22Rv1 (cell line): ENCODE data around the gene GAREM2.

Experiments used
- H3K27ac ChIP-seq: fragments of 450-650 bp; 2 replicates; pipeline ENCODE4 v1.5.1; 2017
- ZFX ChIP-seq: fragments of 450-650 bp; IDR thresholded peaks from 2 replicates; pipeline ENCODE4 v1.6.1; 2017; ENCODE audit warnings: antibody characterized with exemption, borderline replicate concordance
- TF ChIP-seq, protein P1 (sequence below): fragments of 450-650 bp; IDR thresholded peaks from 2 replicates; pipeline ENCODE4 v1.5.1; 2017; ENCODE audit warnings: mild to moderate bottlenecking

Gene GAREM2

DNA sequence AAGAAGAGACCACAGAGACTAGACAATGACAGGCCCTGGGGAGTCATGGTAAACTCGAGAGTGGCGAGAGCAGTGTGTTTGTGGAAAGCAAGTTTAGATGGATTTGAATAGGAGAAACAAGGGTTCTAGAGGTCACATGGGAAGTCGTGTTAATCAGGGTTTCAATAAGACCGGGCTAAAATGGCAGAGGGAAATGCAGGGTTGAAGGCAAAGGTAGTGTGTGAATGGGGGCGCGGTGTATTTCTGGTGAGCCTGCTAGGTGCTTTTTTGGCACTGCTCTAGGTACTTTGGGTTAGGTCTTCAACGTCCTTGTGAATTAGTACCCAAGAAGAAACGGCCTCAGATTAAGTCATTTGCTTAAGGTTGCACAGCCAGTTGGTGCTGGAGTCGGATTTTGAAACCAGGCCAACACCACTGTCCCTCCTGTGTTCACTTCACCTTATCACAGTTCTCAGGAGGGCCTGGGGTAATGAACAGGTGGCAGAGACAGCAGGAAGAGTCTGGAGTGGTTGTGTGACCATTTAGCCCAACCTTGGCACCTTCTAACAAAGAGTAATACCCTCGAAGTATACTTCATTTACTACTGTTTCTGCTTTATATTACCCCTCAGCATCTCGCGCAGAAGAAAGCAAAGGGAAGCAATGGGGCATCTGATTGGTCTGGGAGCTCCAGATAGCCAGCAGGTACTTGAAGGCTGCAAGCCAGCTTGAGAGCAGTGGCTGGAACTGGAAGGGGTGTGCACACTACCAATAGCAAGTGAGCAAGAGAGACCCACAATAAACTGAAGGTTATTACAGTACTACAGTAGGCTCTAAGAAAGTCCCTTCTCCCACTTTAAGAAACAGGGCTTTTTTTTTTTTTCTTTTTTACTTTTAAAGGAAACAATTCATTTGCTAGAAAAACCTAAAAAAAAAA lies 33.4 kb upstream of the GAREM2 start:
- TF ChIP-seq, protein P1, sequence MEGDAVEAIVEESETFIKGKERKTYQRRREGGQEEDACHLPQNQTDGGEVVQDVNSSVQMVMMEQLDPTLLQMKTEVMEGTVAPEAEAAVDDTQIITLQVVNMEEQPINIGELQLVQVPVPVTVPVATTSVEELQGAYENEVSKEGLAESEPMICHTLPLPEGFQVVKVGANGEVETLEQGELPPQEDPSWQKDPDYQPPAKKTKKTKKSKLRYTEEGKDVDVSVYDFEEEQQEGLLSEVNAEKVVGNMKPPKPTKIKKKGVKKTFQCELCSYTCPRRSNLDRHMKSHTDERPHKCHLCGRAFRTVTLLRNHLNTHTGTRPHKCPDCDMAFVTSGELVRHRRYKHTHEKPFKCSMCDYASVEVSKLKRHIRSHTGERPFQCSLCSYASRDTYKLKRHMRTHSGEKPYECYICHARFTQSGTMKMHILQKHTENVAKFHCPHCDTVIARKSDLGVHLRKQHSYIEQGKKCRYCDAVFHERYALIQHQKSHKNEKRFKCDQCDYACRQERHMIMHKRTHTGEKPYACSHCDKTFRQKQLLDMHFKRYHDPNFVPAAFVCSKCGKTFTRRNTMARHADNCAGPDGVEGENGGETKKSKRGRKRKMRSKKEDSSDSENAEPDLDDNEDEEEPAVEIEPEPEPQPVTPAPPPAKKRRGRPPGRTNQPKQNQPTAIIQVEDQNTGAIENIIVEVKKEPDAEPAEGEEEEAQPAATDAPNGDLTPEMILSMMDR: no peak

DNA sequence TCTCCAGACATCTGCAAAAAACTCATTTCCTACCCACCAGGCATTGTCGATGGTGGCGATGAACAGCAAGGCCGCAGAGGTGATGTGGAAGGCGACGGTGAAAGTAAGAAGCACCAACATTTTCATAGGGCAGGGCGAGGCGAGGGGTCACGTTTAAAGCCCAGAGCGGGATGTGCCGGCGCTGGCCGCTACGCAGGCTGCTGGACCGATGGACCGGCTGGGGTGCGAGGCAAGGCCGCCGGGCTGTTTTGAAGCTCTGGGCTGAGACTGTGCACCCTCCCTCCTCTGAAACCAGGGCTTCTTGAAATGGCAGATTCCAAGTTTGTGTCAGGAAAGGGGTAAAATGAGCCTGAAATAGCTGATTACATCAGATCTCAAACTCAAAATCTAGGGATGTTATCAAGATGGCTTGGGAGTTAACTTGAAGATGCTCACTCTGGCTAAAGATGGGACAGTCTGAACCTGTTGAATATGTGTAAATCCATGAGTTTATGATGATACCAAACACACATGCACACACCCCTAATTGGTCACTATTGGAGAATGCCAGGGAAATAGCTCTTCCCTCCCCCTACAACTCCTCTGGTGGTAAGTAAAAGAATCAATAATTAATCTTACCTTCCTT lies 31.6 kb upstream of the GAREM2 start:
- TF ChIP-seq ZFX: no peak
- TF ChIP-seq, protein P1: no peak
- H3K27ac ChIP-seq: no peak overlapping the region

More for the DNA sequence above, 33.4 kb upstream of the GAREM2 start:
- H3K27ac ChIP-seq: peak overlapping the region; percentile 18; the same call in 1 of the 2 replicates

DNA sequence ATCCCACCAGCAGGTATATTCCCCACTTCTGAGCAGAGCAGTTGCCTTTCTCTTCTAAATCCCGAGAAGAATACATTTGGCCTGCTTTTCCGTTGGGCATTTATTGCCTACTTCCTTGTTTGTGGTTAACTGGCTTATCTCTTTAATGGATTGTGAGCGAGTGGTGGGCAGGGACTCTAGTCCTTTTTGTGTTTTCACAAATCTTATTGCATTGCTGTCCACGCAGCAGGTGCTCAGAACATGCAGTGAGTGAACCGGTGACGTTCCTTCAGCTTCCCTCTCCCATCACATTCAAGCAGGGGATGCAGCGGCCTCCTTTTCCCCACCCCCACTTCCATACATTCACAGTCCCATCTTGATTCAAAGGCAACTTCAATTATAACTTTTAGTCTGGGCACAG lies 28.9 kb upstream of the GAREM2 start:
- H3K27ac ChIP-seq: no peak overlapping the region
- no peak for TF ChIP-seq ZFX
- TF ChIP-seq, protein P1: no peak

DNA sequence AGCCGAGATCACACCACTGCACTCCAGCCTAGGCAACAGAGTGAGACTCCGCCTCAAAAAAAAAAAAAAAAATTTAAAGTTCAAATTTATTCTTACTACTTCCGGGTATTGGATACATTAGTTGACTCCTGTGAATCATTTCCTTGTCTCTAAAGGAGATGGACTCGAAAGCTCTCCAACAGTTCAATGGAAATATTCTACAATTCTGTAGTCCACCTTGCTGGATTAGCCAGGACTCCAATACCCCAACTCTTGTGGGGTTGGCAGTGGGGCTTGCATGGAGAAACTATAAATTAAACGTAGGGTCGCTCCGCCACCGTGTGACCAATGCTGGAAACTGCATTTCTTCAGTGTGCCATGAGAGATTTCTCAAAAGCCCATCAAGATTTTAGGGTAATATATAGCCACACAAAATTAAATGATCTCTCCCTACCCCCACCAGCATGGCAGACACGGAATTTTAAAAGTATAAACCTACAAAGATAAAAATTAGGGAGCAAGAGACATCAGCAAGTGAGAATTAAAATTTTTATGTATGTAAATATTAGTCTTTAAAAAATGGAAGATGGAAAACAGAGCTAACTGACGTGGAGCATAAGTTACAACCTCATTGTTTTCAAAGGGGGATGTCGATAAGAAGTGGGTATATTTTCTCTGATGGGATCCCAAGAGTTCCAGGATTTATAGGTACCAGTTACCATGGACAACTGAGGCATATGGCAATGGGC lies 27.8 kb upstream of the GAREM2 start:
- 0 out of 2 replicates have a peak overlapping the region, but pooled peaks have one; percentile 4 for H3K27ac ChIP-seq
- TF ChIP-seq ZFX: no peak
- TF ChIP-seq, protein P1: peak; percentile 86

DNA sequence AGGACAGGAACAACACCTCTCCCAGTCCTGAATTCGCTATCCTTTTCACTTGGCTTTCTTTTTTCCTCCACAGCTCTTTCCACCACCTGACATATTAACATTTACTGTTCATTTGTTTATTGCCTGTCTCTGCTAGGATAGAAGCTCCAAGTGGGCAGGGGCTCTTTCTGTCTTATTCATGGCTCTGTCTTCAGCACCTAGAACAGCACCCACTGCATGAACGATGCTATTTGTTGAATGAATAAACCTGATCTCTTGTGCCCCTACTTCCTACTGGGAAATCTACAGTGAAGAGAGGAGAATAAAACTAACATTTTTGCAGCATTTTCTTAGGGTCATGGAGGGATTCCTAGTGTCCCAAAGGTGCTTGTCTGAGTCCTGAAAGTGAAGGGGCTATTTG lies 24.4 kb upstream of the GAREM2 start:
- TF ChIP-seq, protein P1: no peak
- TF ChIP-seq ZFX: no peak
- no peak overlapping the region for H3K27ac ChIP-seq

DNA sequence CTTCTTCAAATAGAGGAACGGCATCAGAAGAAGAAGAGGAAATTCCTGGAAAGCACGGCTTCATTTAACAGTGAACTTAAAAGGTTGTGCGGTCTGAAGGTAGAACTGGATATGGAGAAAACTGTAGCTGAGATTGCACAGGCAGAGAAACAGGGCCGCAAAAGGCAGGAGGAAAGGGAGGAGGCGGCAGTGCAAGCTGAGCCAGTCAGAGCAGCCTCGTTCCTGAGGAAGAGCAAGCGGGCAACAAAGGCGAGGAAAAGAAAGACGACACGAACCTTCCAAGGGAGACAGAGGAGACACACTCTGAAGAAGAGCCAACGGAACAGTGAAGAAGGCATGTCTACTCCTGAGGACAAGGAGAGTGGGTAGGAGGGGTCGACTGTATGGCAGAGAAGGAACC lies 22.6 kb upstream of the GAREM2 start:
- no peak for TF ChIP-seq ZFX
- TF ChIP-seq, protein P1: no peak
- H3K27ac ChIP-seq: no peak overlapping the region
